AML-193 (cell line): ENCODE results near the gene CACNA2D1.

ENCODE experiments used
- DNase-seq, 2 experiments: peaks; one replicate each; lab custom pipeline; 2025; lab: John Stamatoyannopoulos, UW

CACNA2D1 gene

GRCh38 chr7:82109288-82109687 is 334.3 kb downstream of the CACNA2D1 start:
- DNase-seq: no peak

DNA sequence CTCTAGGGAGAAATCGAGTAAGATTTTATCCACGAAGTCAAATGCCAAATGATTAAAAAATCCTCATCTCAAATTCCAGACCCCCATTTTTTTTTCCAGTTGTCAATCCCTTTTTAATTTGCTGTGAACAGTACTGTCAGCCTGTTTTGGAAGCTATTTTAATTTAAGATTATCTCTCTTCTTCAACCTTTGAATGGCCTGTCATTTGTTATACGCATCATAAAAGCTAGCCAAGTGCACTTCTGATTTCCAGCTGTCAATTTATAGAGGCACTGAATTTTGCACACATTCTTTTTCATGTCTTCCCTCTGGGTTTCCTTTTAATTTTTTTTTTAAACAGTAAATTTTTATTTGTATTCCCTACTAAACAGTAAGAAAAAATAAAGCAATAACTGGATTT is 337.4 kb downstream of the CACNA2D1 start:
- DNase-seq: no peak

- no peak for DNase-seq
These were observed 338.1 kb downstream of the CACNA2D1 start for GRCh38 chr7:82105463-82105862.

GRCh38 chr7:82098414-82098813 is 345.2 kb downstream of the CACNA2D1 start:
- no peak for DNase-seq

DNA sequence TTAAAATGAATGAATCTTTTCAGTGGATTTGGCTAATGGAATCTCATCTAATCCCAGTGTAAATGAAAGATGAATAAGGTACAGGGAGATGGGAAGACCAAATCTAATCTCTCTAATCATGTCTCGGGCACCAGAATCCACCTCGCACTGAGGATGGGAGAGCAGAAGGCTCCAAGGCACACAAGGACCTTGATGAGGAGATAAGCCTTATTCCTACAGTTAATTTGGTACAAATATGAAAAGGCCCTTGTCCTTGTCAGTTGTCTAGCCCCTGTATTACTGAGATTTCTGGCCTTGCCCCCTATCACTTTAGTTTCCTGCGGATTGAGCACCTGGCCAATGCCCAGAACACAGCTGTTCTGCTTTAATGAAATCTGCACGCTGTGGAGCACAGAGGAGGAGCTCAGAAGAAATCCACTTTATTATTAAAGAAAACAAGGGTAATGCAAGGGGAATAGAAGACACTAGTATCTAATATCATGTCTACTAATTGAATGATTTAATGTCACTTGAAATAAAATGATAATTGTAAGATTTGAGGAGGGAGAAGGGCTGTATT is 352.4 kb downstream of the CACNA2D1 start:
- DNase-seq: no peak

DNA sequence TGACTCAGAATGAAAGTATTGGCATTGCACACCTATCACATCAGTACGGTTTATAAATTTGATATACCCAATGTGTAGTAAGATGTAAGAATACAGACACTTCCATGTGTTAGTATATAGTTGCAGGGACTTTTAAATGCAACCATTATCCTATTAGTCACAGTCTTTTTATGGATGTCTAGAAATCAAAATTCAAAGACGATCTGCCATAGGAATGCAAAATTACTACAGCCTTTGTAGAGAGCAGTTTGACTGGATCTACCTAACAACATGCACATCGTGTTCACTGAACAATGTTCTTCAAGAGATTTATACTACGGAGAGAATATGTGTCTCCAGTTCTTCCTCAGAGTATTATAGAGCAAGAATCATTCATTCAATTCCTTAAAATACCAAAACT is 356.5 kb downstream of the CACNA2D1 start:
- DNase-seq: no peak

DNA sequence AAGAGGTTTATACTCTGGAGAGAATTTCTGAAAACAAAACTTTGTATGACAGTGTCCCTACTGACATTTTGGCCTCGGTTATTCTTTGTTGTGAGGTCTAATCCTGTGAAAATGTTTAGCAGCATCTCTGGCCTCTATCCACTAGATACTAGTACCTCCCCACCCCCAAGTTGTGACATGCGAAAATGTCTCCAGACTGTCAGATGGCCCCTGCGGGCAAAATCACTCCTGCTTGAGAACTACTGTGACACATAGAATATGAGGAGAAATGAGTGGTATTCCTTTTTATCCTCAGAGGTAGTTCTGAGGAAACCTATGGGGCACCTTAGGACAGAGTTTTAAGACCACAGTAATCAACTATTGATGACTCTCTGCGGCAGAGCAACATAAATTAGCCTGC is 358.5 kb downstream of the CACNA2D1 start:
- DNase-seq: no peak

GRCh38 chr7:82081644-82082224 is 361.8 kb downstream of the CACNA2D1 start:
- DNase-seq: no peak

DNA sequence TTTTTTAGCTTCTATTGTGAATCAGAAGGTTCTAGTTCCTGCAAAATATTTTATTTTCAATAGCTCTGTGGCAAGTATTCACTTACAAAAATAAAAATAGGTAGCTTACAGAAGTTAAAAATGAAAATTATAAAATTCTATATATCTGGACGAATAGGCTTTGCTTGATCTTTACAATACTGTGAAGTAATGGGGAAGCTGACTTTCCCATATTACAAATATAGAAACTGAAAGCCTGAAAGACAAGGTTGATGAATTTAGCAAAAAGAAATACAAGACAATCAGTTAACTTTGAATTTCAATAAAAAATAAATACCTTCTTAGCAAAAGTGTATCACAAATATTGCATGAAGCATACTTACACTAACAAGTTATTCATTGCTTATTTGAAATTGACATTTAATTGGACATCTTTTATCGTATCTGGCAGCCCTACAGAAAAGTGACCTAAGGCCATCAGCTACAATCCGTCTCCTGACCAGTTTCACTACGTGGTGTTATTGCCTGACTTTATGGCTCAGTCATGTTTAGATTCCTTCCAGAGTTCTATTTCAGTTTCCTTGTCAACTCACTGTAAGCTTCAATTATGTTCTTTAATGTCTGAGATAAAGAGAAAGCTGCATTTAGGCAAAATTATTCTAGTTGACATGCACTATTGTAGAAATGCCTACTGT is 363.2 kb downstream of the CACNA2D1 start:
- no peak for DNase-seq

GRCh38 chr7:82079527-82079926 is 364.1 kb downstream of the CACNA2D1 start:
- no peak for DNase-seq

GRCh38 chr7:82078807-82079206 is 364.8 kb downstream of the CACNA2D1 start:
- no peak for DNase-seq

- DNase-seq: no peak
These were observed 372.1 kb downstream of the CACNA2D1 start for GRCh38 chr7:82071468-82071867.

DNA sequence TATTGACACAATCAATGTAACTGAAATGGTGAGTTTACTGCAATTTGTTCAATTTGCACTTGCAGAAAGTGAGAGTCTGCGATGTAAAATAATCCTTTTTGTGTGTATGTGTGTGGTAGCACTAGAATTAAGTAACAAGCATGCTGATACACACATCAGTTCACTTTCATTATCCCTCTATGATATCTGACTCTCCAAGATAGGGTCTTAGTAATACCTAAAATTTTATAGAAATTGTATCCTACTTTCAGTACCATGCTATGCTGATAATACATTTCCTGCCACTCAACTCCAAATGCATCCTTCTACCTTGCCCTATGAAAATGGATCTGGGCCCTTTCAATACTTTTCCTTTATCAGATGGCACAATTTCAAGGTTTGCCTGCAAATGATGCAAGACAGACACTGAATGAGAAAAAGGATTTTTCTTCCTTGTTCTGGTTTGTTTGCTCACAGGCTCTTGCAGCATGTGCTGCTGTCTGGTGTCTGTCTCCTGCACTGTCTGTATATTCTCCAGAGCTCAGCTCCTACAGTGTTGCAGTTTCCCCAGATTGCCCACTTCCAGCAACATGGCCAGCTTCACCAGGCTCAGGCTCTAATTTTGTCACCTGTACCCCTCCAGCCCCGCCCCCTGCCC is 375.8 kb downstream of the CACNA2D1 start:
- no peak for DNase-seq

- no peak for DNase-seq
These were observed 386.1 kb downstream of the CACNA2D1 start for GRCh38 chr7:82057476-82057875.

GRCh38 chr7:82056282-82056681 is 387.3 kb downstream of the CACNA2D1 start:
- DNase-seq: no peak

GRCh38 chr7:82054544-82054943 is 389.0 kb downstream of the CACNA2D1 start:
- no peak for DNase-seq

DNA sequence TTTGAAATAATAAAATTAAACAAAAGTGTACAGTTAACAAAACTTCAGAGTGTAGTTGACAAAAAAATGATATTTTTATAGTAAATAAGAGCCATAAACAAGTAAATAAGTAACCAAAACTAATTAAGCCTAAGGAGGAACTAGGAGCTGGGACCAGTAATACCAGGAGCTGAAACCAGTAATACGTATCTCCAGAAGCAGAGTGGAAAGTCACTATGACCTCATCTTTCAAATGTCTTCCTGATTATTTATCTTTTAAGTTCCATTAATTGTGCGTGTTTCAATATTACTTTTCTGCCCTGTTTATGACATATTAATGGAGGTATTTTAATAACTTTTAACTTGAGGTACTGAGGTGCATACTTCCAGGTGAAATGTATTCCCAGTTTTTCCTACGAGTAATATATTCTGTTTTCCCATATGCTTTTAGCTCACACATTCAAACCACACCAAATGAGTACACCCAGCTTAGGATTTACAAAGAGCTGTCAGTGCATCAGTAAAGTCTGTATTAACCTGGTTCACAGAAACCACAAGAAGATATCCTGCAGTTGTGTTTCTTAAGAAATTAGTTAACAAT is 390.0 kb downstream of the CACNA2D1 start:
- DNase-seq: no peak

DNA sequence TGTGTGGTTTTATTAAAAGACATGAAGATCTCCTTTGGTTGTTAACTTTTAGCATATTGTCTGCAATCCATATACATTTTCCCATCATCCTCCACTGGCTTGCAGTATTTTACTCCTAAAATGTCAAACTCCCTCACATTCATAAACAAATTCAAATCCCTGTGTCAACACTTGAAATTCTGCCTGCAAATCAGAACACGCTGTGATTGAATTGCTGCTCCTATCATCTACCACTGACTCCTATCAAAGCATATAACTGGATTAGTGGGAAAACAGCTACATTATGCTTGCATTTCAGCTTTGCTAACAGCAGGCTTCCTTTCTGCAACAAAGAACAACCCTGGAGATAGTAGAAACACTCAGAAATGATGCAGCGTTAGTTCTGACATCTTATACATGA is 392.0 kb downstream of the CACNA2D1 start:
- no peak for DNase-seq

DNA sequence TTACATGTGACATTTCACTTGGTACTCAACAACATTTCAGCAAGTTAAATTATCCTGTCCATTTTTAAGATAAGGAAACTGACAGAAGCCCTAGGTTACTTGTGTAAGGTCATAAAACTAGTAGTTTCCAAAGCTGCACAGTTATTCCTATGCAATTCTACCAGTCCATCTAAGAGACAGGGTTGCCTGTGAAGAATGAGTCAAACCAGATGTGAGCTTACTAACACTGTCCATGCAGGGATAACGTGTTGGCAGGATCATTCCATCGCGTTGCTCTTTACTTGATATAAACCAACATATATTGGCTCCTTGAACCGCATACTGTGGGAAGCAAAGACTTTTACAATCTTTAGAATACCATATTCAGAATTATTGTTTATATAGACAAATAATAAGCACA is 392.8 kb downstream of the CACNA2D1 start:
- DNase-seq: no peak

GRCh38 chr7:82049891-82050533 is 393.6 kb downstream of the CACNA2D1 start:
- DNase-seq: no peak

- DNase-seq: no peak
These were observed 394.1 kb downstream of the CACNA2D1 start for GRCh38 chr7:82049442-82049841.

- DNase-seq: peak; percentile 26 to 43
These were observed 399.0 kb downstream of the CACNA2D1 start for GRCh38 chr7:82044497-82045080.
